DOHH2 (cell line): Measurements from ENCODE around the gene KLRC4.

Experiments used
- H3F3A ChIP-seq: fragments of 200-600 bp; sonication (generic), shearing (Covaris generic); 2 replicates; pipeline ENCODE4 v1.6.0; 2016; ENCODE audit warnings: antibody characterized with exemption, mild to moderate bottlenecking; ENCODE audit not compliant: control insufficient read depth, insufficient read depth
- H3K27ac ChIP-seq: fragments of 200-600 bp; sonication (generic); 2 replicates; pipeline ENCODE4 v1.5.1; 2014; ENCODE audit warnings: low read depth, mild to moderate bottlenecking, low read length, moderate library complexity
- H3K27me3 ChIP-seq: fragments of 200-600 bp; sonication (generic); 2 replicates; pipeline ENCODE4 v1.6.1; 2014; ENCODE audit warnings: mild to moderate bottlenecking, low read length, mixed read lengths; ENCODE audit not compliant: control insufficient read depth
- H3K36me3 ChIP-seq: fragments of 200-600 bp; sonication (generic); 2 replicates; pipeline ENCODE4 v1.6.1; 2014; ENCODE audit warnings: mild to moderate bottlenecking, low read length, moderate library complexity, mixed read lengths; ENCODE audit not compliant: control insufficient read depth
- H3K4me1 ChIP-seq: fragments of 200-600 bp; sonication (generic); 2 replicates; pipeline ENCODE4 v1.6.1; 2014; ENCODE audit warnings: mild to moderate bottlenecking, low read length, mixed read lengths; ENCODE audit not compliant: control insufficient read depth
- H3K4me2 ChIP-seq: fragments of 200-600 bp; sonication (generic); 2 replicates; pipeline ENCODE4 v1.6.0; 2014; ENCODE audit warnings: mild to moderate bottlenecking, low read length, moderate library complexity
- H3K4me3 ChIP-seq: fragments of 200-600 bp; sonication (generic); 2 replicates; pipeline ENCODE4 v1.5.1; 2014; ENCODE audit warnings: mild to moderate bottlenecking, low read length, mixed read lengths
- H3K79me2 ChIP-seq: fragments of 200-600 bp; sonication (generic); 2 replicates; pipeline ENCODE4 v1.6.1; 2014; ENCODE audit warnings: mild to moderate bottlenecking, low read length, mixed read lengths; ENCODE audit not compliant: control insufficient read depth
- H3K9me2 ChIP-seq: fragments of 200-600 bp; sonication (generic); replicated peaks from 2 replicates; pipeline ENCODE4 v1.6.1; 2014; ENCODE audit warnings: mild to moderate bottlenecking, low read length, mixed read lengths; ENCODE audit not compliant: control insufficient read depth
- H3K9me3 ChIP-seq: fragments of 200-600 bp; sonication (generic); 2 replicates; pipeline ENCODE4 v1.6.1; 2014; ENCODE audit warnings: antibody characterized with exemption, low read length, mixed read lengths; ENCODE audit not compliant: control insufficient read depth, insufficient read depth
- H4K20me1 ChIP-seq: fragments of 200-600 bp; sonication (generic); 2 replicates; pipeline ENCODE4 v1.6.0; 2014; ENCODE audit warnings: low read depth, mild to moderate bottlenecking, antibody characterized with exemption, low read length, moderate library complexity; ENCODE audit not compliant: control insufficient read depth, insufficient read depth
- CTCF ChIP-seq: fragments of 200-600 bp; sonication (generic); IDR thresholded peaks from one replicate; pipeline ENCODE4 v1.5.1; 2014; ENCODE audit warnings: antibody characterized with exemption, mild to moderate bottlenecking, low read depth, low read length; ENCODE audit not compliant: poor library complexity, severe bottlenecking
- EZH2phosphoT487 ChIP-seq: fragments of 200-600 bp; sonication (generic); IDR thresholded peaks from 2 replicates; pipeline ENCODE4 v1.6.1; 2017; ENCODE audit warnings: borderline replicate concordance, mild to moderate bottlenecking, antibody characterized with exemption, low read length, moderate library complexity, mixed read lengths

The KLRC4 gene

GRCh38 chr12:10409392-10409791 lies at the start of gene KLRC4:
Gene KLRC4 (minus strand): TSS chr12:10409757. CDS start chr12:10409575, 182 bp downstream.
- Histone ChIP-seq H3K4me2 (no peak within 1 kb of the TSS), H3K9me3 (no peaks in the 10 kb centered on the region), H3F3A (no peaks in the 10 kb centered on the region), H3K9me2 (no peaks in the 10 kb centered on the region), H3K4me1 (peaks cover 6% of the 10 kb centered on the region), H3K27me3 (no peaks in the 10 kb centered on the region), H3K4me3 (no peak within 1 kb of the TSS), H3K27ac (no peak within 1 kb of the TSS), H3K36me3 (no peaks in the 10 kb centered on the region), H3K79me2 (no peaks in the 10 kb centered on the region), H4K20me1 (no peaks in the 10 kb centered on the region)
- TF ChIP-seq CTCF (no peak), EZH2phosphoT487 (no peak)

DNA sequence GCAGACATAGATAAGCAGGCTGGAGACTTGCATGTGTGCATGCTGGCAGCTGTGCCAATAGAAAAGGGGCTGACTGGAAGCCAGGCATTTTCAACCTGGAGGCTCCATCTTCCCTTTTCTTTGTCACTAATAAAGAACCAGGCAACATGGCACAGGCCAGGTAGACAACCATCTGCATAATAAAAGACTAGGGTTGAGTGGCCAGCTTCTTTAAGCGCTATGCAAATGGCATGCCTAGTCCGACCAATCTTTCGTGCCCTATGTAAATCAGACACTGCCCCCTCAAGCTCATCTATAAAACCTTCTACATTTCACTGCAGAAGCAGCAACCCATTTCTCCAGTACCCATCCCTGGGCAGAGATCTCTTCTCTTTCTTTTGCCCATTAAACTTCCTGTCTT lies 48.2 kb upstream of the KLRC4 start:
- Histone ChIP-seq H3K79me2 (no peaks in the 10 kb centered on the region), H3K4me3 (no peak overlapping the region), H3K9me3 (peaks cover 10% of the 10 kb centered on the region; the same call in 1 of the 2 replicates), H3K36me3 (no peaks in the 10 kb centered on the region), H3F3A (no peaks in the 10 kb centered on the region), H3K27ac (no peak overlapping the region), H3K4me1 (peaks cover 7% of the 10 kb centered on the region), H3K9me2 (no peaks in the 10 kb centered on the region), H4K20me1 (no peaks in the 10 kb centered on the region), H3K27me3 (no peaks in the 10 kb centered on the region), H3K4me2 (no peak overlapping the region)
- no peak for TF ChIP-seq CTCF
- TF ChIP-seq EZH2phosphoT487, result no peak

DNA sequence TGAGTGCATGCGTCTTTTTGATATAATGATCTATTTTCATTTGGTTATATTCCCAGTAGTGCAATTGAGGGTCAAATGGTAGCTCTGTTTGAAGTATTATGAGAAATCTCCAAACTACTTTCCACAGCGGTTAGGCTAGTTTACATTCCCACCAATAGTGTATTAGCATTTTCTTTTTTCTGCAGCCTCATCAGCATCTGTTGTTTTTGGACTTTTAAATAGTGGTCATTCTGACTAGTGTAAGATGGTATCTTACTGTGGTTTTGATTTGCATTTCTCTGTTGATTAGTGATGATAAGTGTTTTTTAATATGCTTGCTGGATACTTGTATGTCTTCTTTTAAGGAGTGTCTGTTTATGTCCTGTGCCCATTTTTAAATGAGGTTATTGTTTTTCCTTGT lies 47.3 kb upstream of the KLRC4 start:
- H3K79me2 ChIP-seq, result no peaks in the 10 kb centered on the region
- H4K20me1 ChIP-seq, result no peaks in the 10 kb centered on the region
- peaks cover 10% of the 10 kb centered on the region; the same call in 1 of the 2 replicates for H3K9me3 ChIP-seq
- no peaks in the 10 kb centered on the region; the same call in 1 of the 2 replicates for H3K9me2 ChIP-seq
- H3K4me3 ChIP-seq, result no peak overlapping the region
- H3F3A ChIP-seq, result no peaks in the 10 kb centered on the region
- H3K27me3 ChIP-seq, result no peaks in the 10 kb centered on the region
- no peaks in the 10 kb centered on the region for H3K36me3 ChIP-seq
- no peak overlapping the region for H3K27ac ChIP-seq
- no peak for TF ChIP-seq EZH2phosphoT487
- TF ChIP-seq CTCF, result no peak
- peaks cover 7% of the 10 kb centered on the region for H3K4me1 ChIP-seq
- H3K4me2 ChIP-seq, result no peak overlapping the region
